Kidney epithelial cell (primary cell): Measurements from ENCODE around the gene KCNQ5. TPM values are rescaled to one million over a fixed set of nuclear protein-coding genes. Genes with fewer than 3 reads are reported as not detected.

Source experiments
- DNase-seq: peaks from one replicate; pipeline ENCODE4 v3.0.0-alpha.2; 2010; ENCODE audit warnings: low read depth
- H3K27me3 ChIP-seq: 2 replicates; pipeline ENCODE4 v1.6.0; 2011; ENCODE audit warnings: low read length; ENCODE audit not compliant: control insufficient read depth, insufficient read depth
- H3K36me3 ChIP-seq: 2 replicates; pipeline ENCODE4 v1.5.1; 2011; ENCODE audit warnings: low read length; ENCODE audit not compliant: control insufficient read depth, insufficient read depth
- H3K4me3 ChIP-seq: 2 replicates; pipeline ENCODE4 v1.5.1; 2011; ENCODE audit warnings: low read depth, mild to moderate bottlenecking, control low read depth, low read length
- total RNA-seq: library from RNA; depleted of rRNA; stranded (reverse); fragments of >200 nt; gene quantifications from 2 replicates; pipeline ENCODE4 v1.2.3, GENCODE V29; 2015
- TF ChIP-seq, protein P1 (sequence below): IDR thresholded peaks from 2 replicates; pipeline ENCODE4 v1.5.1; 2011; ENCODE audit warnings: mild to moderate bottlenecking, moderate library complexity, low read length, control low read depth, inconsistent platforms; ENCODE audit not compliant: insufficient read depth, poor library complexity, severe bottlenecking

The KCNQ5 gene
- total RNA-seq, 1 donor from 2014 or later: 1.9 TPM

DNA sequence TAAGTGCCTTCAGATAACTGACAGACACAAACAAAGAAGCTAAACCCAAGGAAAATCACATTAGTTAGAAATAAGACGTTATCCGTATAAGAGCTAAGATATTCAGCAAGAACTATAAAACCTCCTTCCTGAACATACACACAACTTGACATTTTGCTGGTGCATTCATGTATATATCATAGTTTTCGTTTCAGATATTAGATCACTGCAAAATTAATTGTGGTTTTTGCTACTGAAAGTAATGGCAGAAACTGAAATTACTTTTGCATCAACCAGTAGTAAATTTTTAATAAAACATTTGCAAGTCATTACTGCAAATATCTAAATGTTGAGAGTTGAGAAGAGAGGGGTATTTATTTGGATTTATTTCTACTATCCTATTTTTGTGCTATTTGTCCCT is 26.1 kb upstream of the KCNQ5 start:
- Histone ChIP-seq H3K27me3 (no peaks in the 10 kb centered on the region), H3K36me3 (no peaks in the 10 kb centered on the region), H3K4me3 (no peak overlapping the region)
- TF ChIP-seq, protein P1, sequence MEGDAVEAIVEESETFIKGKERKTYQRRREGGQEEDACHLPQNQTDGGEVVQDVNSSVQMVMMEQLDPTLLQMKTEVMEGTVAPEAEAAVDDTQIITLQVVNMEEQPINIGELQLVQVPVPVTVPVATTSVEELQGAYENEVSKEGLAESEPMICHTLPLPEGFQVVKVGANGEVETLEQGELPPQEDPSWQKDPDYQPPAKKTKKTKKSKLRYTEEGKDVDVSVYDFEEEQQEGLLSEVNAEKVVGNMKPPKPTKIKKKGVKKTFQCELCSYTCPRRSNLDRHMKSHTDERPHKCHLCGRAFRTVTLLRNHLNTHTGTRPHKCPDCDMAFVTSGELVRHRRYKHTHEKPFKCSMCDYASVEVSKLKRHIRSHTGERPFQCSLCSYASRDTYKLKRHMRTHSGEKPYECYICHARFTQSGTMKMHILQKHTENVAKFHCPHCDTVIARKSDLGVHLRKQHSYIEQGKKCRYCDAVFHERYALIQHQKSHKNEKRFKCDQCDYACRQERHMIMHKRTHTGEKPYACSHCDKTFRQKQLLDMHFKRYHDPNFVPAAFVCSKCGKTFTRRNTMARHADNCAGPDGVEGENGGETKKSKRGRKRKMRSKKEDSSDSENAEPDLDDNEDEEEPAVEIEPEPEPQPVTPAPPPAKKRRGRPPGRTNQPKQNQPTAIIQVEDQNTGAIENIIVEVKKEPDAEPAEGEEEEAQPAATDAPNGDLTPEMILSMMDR: no peak
- DNase-seq: no peak

DNA sequence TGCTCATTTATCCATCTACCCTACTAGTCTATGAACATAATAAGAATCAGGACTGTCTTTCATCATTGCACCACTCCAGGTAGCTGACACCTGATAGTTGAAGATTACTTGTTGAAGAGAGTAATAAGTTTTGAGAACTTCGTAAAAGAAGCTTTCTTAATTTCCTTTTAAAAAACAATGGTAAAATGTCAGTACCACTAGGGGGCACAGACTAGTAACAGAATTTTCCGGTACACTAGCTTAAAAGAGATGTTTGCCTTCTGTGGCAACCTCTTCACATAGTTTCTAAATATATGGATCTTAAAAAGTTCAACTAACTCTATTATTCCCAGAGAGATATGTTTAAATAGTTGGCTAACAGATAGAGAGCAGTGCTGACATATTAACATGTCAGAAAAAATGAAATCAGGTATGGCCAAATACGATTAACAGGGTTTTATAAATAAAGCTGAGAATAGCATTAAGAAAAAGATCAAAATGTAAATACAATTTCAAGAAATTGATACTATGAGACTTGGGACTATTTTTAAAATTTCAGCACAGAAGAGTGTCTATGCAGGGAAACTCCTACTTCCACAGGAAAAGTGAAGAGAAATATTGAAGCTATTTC is 5.4 kb upstream of the KCNQ5 start:
- TF ChIP-seq, protein P1: peak; percentile 45
- H3K4me3 ChIP-seq: no peak overlapping the region
- peaks cover 7% of the 10 kb centered on the region for H3K27me3 ChIP-seq
- no peaks in the 10 kb centered on the region for H3K36me3 ChIP-seq
- DNase-seq: no peak

DNA sequence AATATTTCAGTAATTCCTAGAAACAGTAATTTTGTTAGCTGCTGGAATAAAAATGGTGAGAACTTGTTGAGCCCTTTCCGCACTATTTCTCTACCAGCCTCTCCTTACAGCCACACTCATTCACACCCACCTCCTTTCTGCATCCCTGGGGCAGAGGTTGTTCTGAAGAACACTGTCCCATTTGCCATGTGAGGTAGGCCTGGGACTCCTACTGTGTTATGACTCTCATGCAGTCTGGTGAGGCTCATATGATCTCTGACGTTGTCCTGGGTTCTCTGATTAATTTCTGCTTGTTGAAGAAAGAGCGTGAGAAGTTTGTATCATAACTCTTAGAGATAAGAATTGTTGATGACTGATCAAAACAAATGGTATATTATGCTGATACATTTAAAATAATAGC is 4.1 kb upstream of the KCNQ5 start:
- H3K27me3 ChIP-seq: peaks cover 14% of the 10 kb centered on the region
- no peak overlapping the region for H3K4me3 ChIP-seq
- DNase-seq: no peak
- TF ChIP-seq, protein P1: no peak
- H3K36me3 ChIP-seq: no peaks in the 10 kb centered on the region

DNA sequence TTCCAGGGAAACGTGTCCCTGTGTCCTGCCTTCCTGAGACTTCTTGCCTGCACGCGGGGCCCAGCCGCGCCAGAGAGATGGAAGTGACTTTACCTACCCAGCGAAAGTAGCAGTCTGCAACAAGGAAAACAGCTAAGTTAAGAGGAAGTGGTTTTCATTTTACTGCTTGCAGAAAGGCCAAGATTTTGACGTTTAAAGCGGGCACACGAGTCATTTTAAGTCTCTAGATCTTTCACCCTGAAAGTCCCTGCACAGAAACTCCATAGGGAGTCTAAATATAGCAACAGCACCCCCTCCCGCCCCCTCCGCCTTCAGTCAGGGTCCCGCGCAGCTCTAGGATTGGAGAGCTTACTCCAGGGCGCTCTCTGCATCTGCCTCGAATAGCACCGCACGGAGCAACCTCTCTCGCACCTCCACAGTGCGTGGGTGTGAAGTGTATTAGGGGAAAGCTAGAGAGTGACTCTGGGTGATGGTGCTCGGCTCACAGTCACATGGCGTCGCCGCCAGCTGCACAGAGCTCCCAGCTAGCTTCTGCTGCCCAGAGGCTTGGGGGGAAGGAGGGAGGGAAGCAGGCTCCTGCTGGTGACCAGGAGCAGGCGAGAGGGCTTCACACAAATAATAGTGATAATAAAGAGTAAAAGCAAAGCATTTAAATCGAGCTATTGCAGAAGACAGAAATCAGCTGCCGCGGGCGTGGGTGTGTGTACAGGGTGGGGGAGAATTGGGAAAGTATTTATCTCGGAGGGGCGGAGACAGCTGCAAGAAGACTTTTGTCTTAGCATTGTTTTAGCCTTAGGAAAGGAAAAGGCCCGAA is 1.8 kb upstream of the KCNQ5 start:
- TF ChIP-seq, protein P1: no peak
- no peaks in the 10 kb centered on the region for H3K36me3 ChIP-seq
- DNase-seq: no peak
- H3K27me3 ChIP-seq: peaks cover 18% of the 10 kb centered on the region
- H3K4me3 ChIP-seq: no peak overlapping the region

DNA sequence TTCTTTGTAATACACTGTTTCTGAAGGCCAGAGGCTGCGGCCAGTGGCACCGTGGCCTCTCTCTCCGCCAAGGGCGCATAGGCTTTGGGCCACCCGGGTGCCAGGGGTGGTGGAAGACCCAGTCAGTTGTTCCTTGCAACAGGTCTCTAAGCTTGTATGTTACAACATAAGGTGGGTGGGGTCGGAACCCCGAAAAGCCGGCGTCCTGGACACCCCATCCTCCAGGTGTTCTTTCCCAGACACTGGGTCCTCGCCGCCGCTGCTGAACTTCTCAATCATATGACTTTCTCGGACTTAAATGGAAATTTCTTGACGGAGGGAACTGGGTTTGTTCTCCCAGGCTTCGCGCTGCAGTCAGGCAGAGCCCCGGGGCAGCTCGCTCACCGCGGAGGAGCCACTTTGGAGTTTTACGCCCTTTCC is 983 bp upstream of the KCNQ5 start:
- Histone ChIP-seq H3K27me3 (peaks cover 18% of the 10 kb centered on the region), H3K4me3 (peak overlapping the region; percentile 52), H3K36me3 (no peaks in the 10 kb centered on the region)
- DNase-seq: no peak
- TF ChIP-seq, protein P1: no peak
